Naive thymus-derived CD4-positive, alpha-beta T cell (primary cell): ENCODE data around the gene ANKRD52. TPM values are rescaled to one million over a fixed set of nuclear protein-coding genes. Genes with fewer than 3 reads are reported as not detected.
A peak's percentile ranks its signal among the peaks of the same experiment; 100 is the strongest.

Experiments used
- ATAC-seq: fragments of 150-1000 bp; cut with Tn5 transposase; 2 replicates; pipeline ENCODE4 v1.10.0; 2021; ENCODE audit warnings: mild to moderate bottlenecking, moderate library complexity
- CTCF ChIA-PET: fragments of 350-600 bp; sonication (Branson Sonifier 250); formaldehyde crosslinking; loops from one replicate; lab custom pipeline; 2021; ENCODE audit warnings: antibody characterized with exemption; lab: Charles Lee
- POLR2A ChIA-PET: fragments of 350-600 bp; sonication (Branson Sonifier 250); formaldehyde crosslinking; loops from one replicate; lab custom pipeline; 2021; ENCODE audit warnings: antibody characterized with exemption, inconsistent platforms; lab: Charles Lee
- DNase-seq, 9 donors: peaks; one replicate each; pipeline versions ENCODE4 v3.0.0 to v3.0.0-alpha.2; 2020 to 2022; ENCODE audit warnings: mixed read lengths in 1 of 9
- H3K27ac ChIP-seq: one replicate; pipeline ENCODE4 v1.7.0; 2013; ENCODE audit warnings: mild to moderate bottlenecking, low read depth, low read length, moderate library complexity
- H3K27me3 ChIP-seq, 2 donors: one replicate each; pipeline ENCODE4 v1.7.0; 2013; ENCODE audit warnings: low read length in 2 of 2, mild to moderate bottlenecking in 2 of 2, moderate library complexity in 2 of 2; ENCODE audit not compliant: control insufficient read depth in 2 of 2, insufficient read depth in 2 of 2
- H3K36me3 ChIP-seq, 3 experiments: 1 replicate in 2 of 3; 2 replicates in 1 of 3; pipeline ENCODE4 v1.7.0; 2013; ENCODE audit warnings: low read length in 3 of 3, mild to moderate bottlenecking in 3 of 3, moderate library complexity in 1 of 3; ENCODE audit not compliant: insufficient read depth in 3 of 3, control insufficient read depth in 2 of 3
- H3K4me1 ChIP-seq, 2 donors: one replicate each; pipeline ENCODE4 v1.7.0; 2013; ENCODE audit warnings: low read length in 2 of 2, mild to moderate bottlenecking in 2 of 2, moderate library complexity in 1 of 2; ENCODE audit not compliant: control insufficient read depth in 2 of 2, insufficient read depth in 2 of 2
- H3K4me3 ChIP-seq: 2 replicates; pipeline ENCODE4 v1.7.0; 2013; ENCODE audit warnings: mild to moderate bottlenecking, low read length
- H3K9me3 ChIP-seq, 3 experiments: 1 replicate in 2 of 3; 2 replicates in 1 of 3; pipeline ENCODE4 v1.7.0; 2013; ENCODE audit warnings: low read length in 3 of 3; ENCODE audit not compliant: control insufficient read depth in 2 of 3
- H3K27ac Mint-ChIP-seq, 9 donors: one replicate each; pipeline ENCODE4 v1.8.0; 2020 to 2022; ENCODE audit warnings: mixed read lengths in 9 of 9, mild to moderate bottlenecking in 8 of 9, moderate library complexity in 5 of 9, inconsistent platforms in 2 of 9
- H3K27me3 Mint-ChIP-seq, 5 donors: one replicate each; pipeline ENCODE4 v1.8.0; 2021 to 2022; ENCODE audit warnings: mixed read lengths in 5 of 5, mild to moderate bottlenecking in 1 of 5
- H3K36me3 Mint-ChIP-seq, 5 donors: one replicate each; pipeline ENCODE4 v1.8.0; 2020 to 2022; ENCODE audit warnings: mixed read lengths in 5 of 5, mild to moderate bottlenecking in 3 of 5, inconsistent platforms in 1 of 5
- H3K4me1 Mint-ChIP-seq, 7 donors: one replicate each; pipeline ENCODE4 v1.8.0; 2020 to 2022; ENCODE audit warnings: mixed read lengths in 7 of 7, mild to moderate bottlenecking in 3 of 7, inconsistent platforms in 1 of 7
- H3K4me3 Mint-ChIP-seq, 10 donors: one replicate each; pipeline ENCODE4 v1.8.0; 2020 to 2022; ENCODE audit warnings: mild to moderate bottlenecking in 10 of 10, mixed read lengths in 10 of 10, moderate library complexity in 6 of 10, inconsistent platforms in 2 of 10
- H3K9me3 Mint-ChIP-seq, 11 donors: one replicate each; pipeline ENCODE4 v1.8.0; 2020 to 2022; ENCODE audit warnings: mixed read lengths in 11 of 11, mild to moderate bottlenecking in 4 of 11, inconsistent platforms in 1 of 11, moderate library complexity in 1 of 11
- intact Hi-C, 2 donors: fragments of 100-400 bp; cut with micrococcal nuclease; formaldehyde crosslinking; loops; one replicate each; pipeline ENCODE4 v1.15.1; 2023
- polyA plus RNA-seq, 2 donors: library from polyadenylated mRNA; unstranded; fragments of 300-500 nt; fragmentation: Illumina TruSeq; gene quantifications; one replicate each; pipeline ENCODE4 v1.2.3, GENCODE V29; 2021
- total RNA-seq, 6 experiments: library from RNA in 5 of 6; stranded (reverse) in 5 of 6; gene quantifications; 1 replicate in 5 of 6; 2 replicates in 1 of 6; pipeline ENCODE4 v1.2.3 and lab custom pipeline; 2021 to 2026

The ANKRD52 gene
- total and polyA plus RNA-seq, 7 experiments from 2014 or later, result 5.1 to 64.4 (median 33.7) TPM

DNA sequence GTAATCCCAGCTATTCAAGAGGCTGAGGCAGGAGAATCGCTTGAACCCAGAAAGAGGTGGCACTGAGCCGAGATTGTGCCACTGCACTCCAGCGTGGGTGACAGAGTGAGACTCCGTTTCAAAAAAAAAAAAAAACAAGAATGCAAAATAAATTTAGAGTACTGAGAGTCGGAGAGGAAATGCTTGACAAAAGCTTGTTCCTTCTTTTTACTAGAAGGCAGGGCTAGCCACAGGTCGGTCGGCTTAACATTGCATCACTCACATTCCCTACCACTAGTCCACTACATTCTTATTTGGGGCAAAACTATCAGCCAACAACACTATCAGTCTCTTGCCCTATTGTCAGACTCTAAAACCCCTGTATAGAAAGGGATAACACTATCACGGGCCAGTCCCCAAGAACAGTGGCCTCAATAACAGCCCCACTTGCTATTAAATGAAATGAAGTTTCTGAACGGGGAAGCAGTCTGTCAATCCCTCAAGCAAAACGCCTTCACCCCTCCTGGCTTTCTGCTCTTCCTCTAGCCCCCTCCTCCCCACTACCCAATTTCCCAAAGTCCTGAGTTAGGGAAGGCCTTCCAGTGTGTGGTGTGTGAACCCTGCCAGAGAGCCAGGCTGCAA is 37.5 kb downstream of the ANKRD52 start:
- Mint-ChIP-seq H3K36me3 (peaks cover 0 to 9% (median 0%) of the 10 kb centered on the region in 5 donors), H3K9me3 (no peaks in the 10 kb centered on the region), H3K4me1 (peaks cover 21 to 66% (median 52%) of the 10 kb centered on the region in 7 donors), H3K4me3 (peak overlapping the region; percentile 92 to 100 (median 98)), H3K27me3 (peaks cover 0 to 3% (median 0%) of the 10 kb centered on the region in 5 donors), H3K27ac (peak overlapping the region; percentile 97 to 100 (median 99))
- H3K9me3 ChIP-seq, result no peaks in the 10 kb centered on the region
- intact Hi-C loops, result loop anchor here (1.0 to 5.0 kb wide), 6 partner anchors 68 to 867 kb away; partner anchors contain the start of genes MYL6B (in 1 of the 2), NAB2 (in 1 of the 2), PA2G4 (in 1 of the 2) and PAN2 (in 1 of the 2)
- H3K36me3 ChIP-seq, result peaks cover 0 to 10% (median 0%) of the 10 kb centered on the region in 3 experiments
- DNase-seq, result peak in 4 of 9 donors; percentile 11 to 27 (median 22)
- H3K27ac ChIP-seq, result peak overlapping the region; percentile 98
- no peak for ATAC-seq
- H3K4me1 ChIP-seq, result peaks cover 22 to 27% of the 10 kb centered on the region in 2 donors
- H3K27me3 ChIP-seq, result no peaks in the 10 kb centered on the region
- peak overlapping the region; percentile 82 for H3K4me3 ChIP-seq
- ChIA-PET POLR2A (interaction anchor here (0.5 to 3.8 kb wide), 14 partner anchors 9 to 419 kb away, joined by 3 to 61 read pairs (median 14); partner anchors contain the start of genes COQ10A, RPL41, SMARCC2 and SPRYD4), CTCF (interaction anchor here (1.1 to 3.5 kb wide), 9 partner anchors 15 to 416 kb away, joined by 3 to 38 read pairs (median 5); partner anchors contain the start of genes PA2G4, RPL41, SMARCC2 and ZC3H10)

DNA sequence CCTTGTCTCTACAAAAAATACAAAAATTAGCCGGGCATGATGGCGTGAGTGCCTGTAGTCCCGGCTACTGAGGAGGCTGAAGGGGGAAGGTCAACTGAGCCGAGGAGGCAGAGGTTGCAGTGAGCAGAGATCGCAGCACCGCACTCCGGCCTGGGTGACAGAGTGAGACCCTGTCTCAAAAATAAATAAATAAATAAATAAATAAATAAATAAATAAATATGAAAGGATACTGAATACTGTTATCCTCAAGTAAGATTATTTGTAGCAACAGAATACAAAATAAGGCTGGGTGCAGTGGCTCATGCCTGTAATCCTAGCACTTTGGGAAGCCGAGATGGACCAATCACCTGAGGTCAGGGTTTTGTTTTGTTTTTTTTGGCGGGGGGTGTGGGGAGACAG is 38.3 kb downstream of the ANKRD52 start:
- H3K27me3 ChIP-seq, result no peaks in the 10 kb centered on the region
- Mint-ChIP-seq H3K27me3 (peaks cover 0 to 3% (median 0%) of the 10 kb centered on the region in 5 donors), H3K27ac (peak overlapping the region in 3 of 9 donors; percentile 9 to 66 (median 46)), H3K4me1 (peaks cover 15 to 63% (median 48%) of the 10 kb centered on the region in 7 donors), H3K9me3 (no peaks in the 10 kb centered on the region), H3K36me3 (peaks cover 5 to 10% (median 5%) of the 10 kb centered on the region in 5 donors), H3K4me3 (peak overlapping the region in 7 of 10 donors; percentile 18 to 61 (median 37))
- ChIA-PET POLR2A (interaction anchor here (0.7 to 3.8 kb wide), 5 partner anchors 16 to 420 kb away, joined by 6 to 61 read pairs (median 40); partner anchors contain the start of genes RPL41, SMARCC2 and ZC3H10), CTCF (no interaction called here)
- DNase-seq (no peak), ATAC-seq (no peak)
- intact Hi-C loops, result loop anchor here (2.0 to 5.0 kb wide), 4 partner anchors 68 to 867 kb away; partner anchors contain the start of genes MYL6B (in 1 of the 2), NAB2 (in 1 of the 2) and PAN2 (in 1 of the 2)
- H3K27ac ChIP-seq, result no peak overlapping the region
- H3K4me3 ChIP-seq, result no peak overlapping the region
- H3K4me1 ChIP-seq, result peaks cover 22 to 25% of the 10 kb centered on the region in 2 donors
- peaks cover 0 to 15% (median 5%) of the 10 kb centered on the region in 3 experiments for H3K36me3 ChIP-seq
- no peaks in the 10 kb centered on the region for H3K9me3 ChIP-seq

DNA sequence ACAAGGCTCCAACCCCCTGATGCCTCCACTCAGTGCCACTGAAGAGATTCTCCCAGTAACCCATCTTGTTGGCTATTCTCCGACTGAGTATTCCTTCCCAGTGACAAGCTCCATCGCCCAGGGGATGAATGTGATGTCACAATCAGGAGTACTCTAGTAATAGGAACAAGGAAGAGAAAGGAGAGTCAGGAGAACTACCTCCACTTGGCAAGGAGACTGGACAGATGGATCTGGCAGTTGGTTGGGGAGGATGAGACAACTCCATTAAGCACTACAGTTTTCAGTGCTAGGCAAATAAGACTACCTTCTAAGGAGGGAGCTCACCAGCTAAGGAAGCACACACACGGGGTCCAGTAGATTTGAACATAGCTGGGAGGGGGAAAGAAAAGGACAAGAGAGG is 41.7 kb downstream of the ANKRD52 start:
- peaks cover 0 to 45% (median 22%) of the 10 kb centered on the region in 3 experiments for H3K36me3 ChIP-seq
- Mint-ChIP-seq H3K4me3 (no peak overlapping the region), H3K36me3 (peaks cover 6 to 23% (median 12%) of the 10 kb centered on the region in 5 donors), H3K27ac (peak overlapping the region in 3 of 9 donors; percentile 22 to 54 (median 35)), H3K27me3 (no peaks in the 10 kb centered on the region), H3K4me1 (peaks cover 6 to 34% (median 24%) of the 10 kb centered on the region in 7 donors), H3K9me3 (no peaks in the 10 kb centered on the region)
- H3K4me3 ChIP-seq, result no peak overlapping the region
- no peak for ATAC-seq
- ChIA-PET POLR2A (no interaction called here), CTCF (interaction anchor here (0.7 to 1.0 kb wide), 2 partner anchors 9 to 108 kb away, joined by 3 read pairs; no protein-coding TSS in a partner anchor)
- peaks cover 7 to 13% of the 10 kb centered on the region in 2 donors for H3K4me1 ChIP-seq
- no peak for DNase-seq
- no peaks in the 10 kb centered on the region for H3K9me3 ChIP-seq
- intact Hi-C loops, result no loop called here
- no peak overlapping the region for H3K27ac ChIP-seq
- no peaks in the 10 kb centered on the region for H3K27me3 ChIP-seq

DNA sequence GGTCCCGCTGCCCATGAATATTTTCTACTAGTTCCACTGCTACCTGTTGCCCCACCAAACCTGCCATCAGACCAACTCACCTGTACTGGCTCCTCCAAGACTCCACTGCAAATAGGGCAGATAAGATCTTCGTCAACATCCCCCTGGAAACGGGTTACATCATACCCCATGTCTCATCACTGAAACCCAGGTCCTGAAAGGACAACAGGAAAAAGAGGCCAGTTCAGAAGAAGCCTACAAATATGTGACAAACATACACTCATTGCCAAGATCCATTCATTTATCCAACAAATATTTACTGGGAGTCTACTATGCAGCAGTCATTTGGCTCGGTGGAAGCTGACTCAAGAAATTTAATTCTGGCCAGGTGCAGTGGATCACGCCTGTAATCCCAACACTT is 44.3 kb downstream of the ANKRD52 start:
- POLR2A ChIA-PET, result interaction anchor here (0.6 kb wide), 1 partner anchor 121 kb away, joined by 3 read pairs; no protein-coding TSS in a partner anchor
- Histone ChIP-seq H3K4me3 (no peak overlapping the region), H3K27me3 (no peaks in the 10 kb centered on the region), H3K36me3 (peaks cover 8 to 62% (median 30%) of the 10 kb centered on the region in 3 experiments), H3K27ac (peak overlapping the region; percentile 7), H3K4me1 (no peaks in the 10 kb centered on the region), H3K9me3 (no peaks in the 10 kb centered on the region)
- Mint-ChIP-seq H3K27ac (peak overlapping the region in 2 of 9 donors; percentile 36 to 66), H3K27me3 (no peaks in the 10 kb centered on the region), H3K4me1 (peaks cover 6 to 18% (median 14%) of the 10 kb centered on the region in 7 donors), H3K36me3 (peaks cover 11 to 38% (median 16%) of the 10 kb centered on the region in 5 donors), H3K9me3 (no peaks in the 10 kb centered on the region), H3K4me3 (no peak overlapping the region)
- CTCF ChIA-PET, result interaction anchor here (0.9 kb wide), 1 partner anchor 13 kb away, joined by 3 read pairs; no protein-coding TSS in a partner anchor
- intact Hi-C loops, result no loop called here
- no peak for ATAC-seq
- DNase-seq, result no peak

DNA sequence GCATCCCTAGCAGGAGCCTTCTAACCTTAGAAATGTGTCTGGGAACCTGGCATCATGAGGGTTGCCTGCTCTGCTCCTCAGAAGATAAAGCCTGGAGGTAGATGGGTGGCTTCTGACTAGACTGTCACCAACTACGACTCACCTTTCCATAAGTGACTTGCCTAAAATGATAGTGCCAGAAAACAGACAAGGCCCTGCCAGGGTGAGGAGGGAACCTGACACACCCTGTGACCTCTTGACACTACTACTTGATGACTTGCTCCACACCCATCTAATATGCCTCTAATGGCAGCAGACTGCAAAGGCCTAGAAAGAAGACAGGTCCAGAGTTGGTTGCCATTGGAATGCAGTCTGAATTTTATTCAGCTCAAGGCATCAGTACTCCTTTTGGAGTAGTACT is 45.8 kb downstream of the ANKRD52 start:
- Mint-ChIP-seq H3K27ac (peak overlapping the region in 2 of 9 donors; percentile 14 to 62), H3K36me3 (peaks cover 11 to 46% (median 20%) of the 10 kb centered on the region in 5 donors), H3K4me1 (peaks cover 6 to 18% (median 15%) of the 10 kb centered on the region in 7 donors), H3K4me3 (no peak overlapping the region), H3K27me3 (no peaks in the 10 kb centered on the region), H3K9me3 (no peaks in the 10 kb centered on the region)
- intact Hi-C loops, result no loop called here
- no peaks in the 10 kb centered on the region for H3K4me1 ChIP-seq
- peaks cover 8 to 72% (median 35%) of the 10 kb centered on the region in 3 experiments for H3K36me3 ChIP-seq
- DNase-seq (no peak), ATAC-seq (no peak)
- ChIA-PET POLR2A (no interaction called here), CTCF (interaction anchor here (0.6 kb wide), 1 partner anchor 283 kb away, joined by 4 read pairs; no protein-coding TSS in a partner anchor)
- no peaks in the 10 kb centered on the region for H3K27me3 ChIP-seq
- H3K27ac ChIP-seq, result no peak overlapping the region
- no peak overlapping the region for H3K4me3 ChIP-seq
- no peaks in the 10 kb centered on the region for H3K9me3 ChIP-seq

DNA sequence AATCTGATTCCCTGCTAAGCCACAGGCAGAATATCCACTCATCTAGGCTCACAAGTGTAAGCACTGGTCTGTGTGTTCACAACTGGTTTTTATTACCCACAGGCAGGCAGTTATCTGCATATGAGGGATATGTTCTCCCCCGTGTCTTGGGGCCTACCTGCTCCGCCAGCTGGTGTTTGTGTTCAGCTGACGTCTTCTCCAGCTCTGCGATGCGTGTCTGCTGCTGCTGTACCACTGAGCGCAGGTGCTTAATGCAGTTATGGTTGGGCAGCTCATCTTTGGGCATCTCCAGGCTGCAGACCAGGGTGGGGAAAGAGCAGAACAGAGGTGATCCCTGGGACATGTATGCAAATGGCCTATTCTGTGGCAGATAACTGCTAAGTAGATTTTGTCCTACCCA is 50.2 kb downstream of the ANKRD52 start:
- Mint-ChIP-seq H3K9me3 (no peaks in the 10 kb centered on the region), H3K36me3 (peaks cover 6 to 38% (median 18%) of the 10 kb centered on the region in 5 donors), H3K27ac (peak overlapping the region in 1 of 9 donors; percentile 44), H3K4me1 (peaks cover 0 to 6% (median 0%) of the 10 kb centered on the region in 7 donors), H3K4me3 (no peak overlapping the region), H3K27me3 (no peaks in the 10 kb centered on the region)
- ATAC-seq, result peak; percentile 27
- H3K9me3 ChIP-seq, result no peaks in the 10 kb centered on the region
- H3K27ac ChIP-seq, result no peak overlapping the region
- H3K4me1 ChIP-seq, result no peaks in the 10 kb centered on the region
- H3K36me3 ChIP-seq, result peaks cover 12 to 75% (median 21%) of the 10 kb centered on the region in 3 experiments
- H3K4me3 ChIP-seq, result no peak overlapping the region
- ChIA-PET CTCF (interaction anchor here (0.6 to 5.1 kb wide), 7 partner anchors 9 to 460 kb away, joined by 3 to 18 read pairs (median 3); partner anchors contain the start of gene RNF41), POLR2A (interaction anchor here (1.1 to 1.3 kb wide), 2 partner anchors 14 to 18 kb away, joined by 4 to 5 read pairs; partner anchors contain the start of genes RNF41 and SMARCC2)
- intact Hi-C loops, result loop anchor here (5.0 kb wide), 2 partner anchors 49 to 254 kb away; partner anchors contain the start of gene ANKRD52 (in 1 of the 2)
- no peaks in the 10 kb centered on the region for H3K27me3 ChIP-seq
- no peak for DNase-seq
